CD8-positive, alpha-beta memory T cell (primary cell): ENCODE measurements around the gene PROM2. TPM values are rescaled to one million over a fixed set of nuclear protein-coding genes. Genes with fewer than 3 reads are reported as not detected.
"Not testable (repeated sequence)": the region's sequence is repeated elsewhere in the genome, so short reads cannot be mapped to it uniquely, and the experiment has no call there.

Source experiments
- CTCF ChIA-PET: fragments of 350-600 bp; sonication (Branson Sonifier 250); formaldehyde crosslinking; loops from one replicate; lab custom pipeline; 2021; ENCODE audit warnings: antibody characterized with exemption; lab: Charles Lee
- POLR2A ChIA-PET: fragments of 350-600 bp; sonication (Branson Sonifier 250); formaldehyde crosslinking; loops from one replicate; lab custom pipeline; 2021; ENCODE audit warnings: antibody characterized with exemption; lab: Charles Lee
- DNase-seq, 5 donors: peaks; one replicate each; pipeline versions ENCODE4 v3.0.0 to v3.0.0-alpha.2; 2020 to 2022; ENCODE audit warnings: mixed read lengths in 1 of 5
- H3K27ac ChIP-seq: one replicate; pipeline ENCODE4 v1.7.0; 2013; ENCODE audit warnings: low read depth, mild to moderate bottlenecking, low read length, moderate library complexity
- H3K27me3 ChIP-seq: 2 replicates; pipeline ENCODE4 v1.7.0; 2013; ENCODE audit warnings: low read length, mild to moderate bottlenecking; ENCODE audit not compliant: insufficient read depth, poor library complexity, severe bottlenecking
- H3K36me3 ChIP-seq: 2 replicates; pipeline ENCODE4 v1.7.0; 2013; ENCODE audit warnings: mild to moderate bottlenecking, low read length, moderate library complexity; ENCODE audit not compliant: insufficient read depth
- H3K4me1 ChIP-seq: 2 replicates; pipeline ENCODE4 v1.7.0; 2013; ENCODE audit warnings: mild to moderate bottlenecking, low read length, moderate library complexity; ENCODE audit not compliant: insufficient read depth
- H3K4me3 ChIP-seq: 2 replicates; pipeline ENCODE4 v1.7.0; 2013; ENCODE audit warnings: mild to moderate bottlenecking, low read length
- H3K9me3 ChIP-seq: 2 replicates; pipeline ENCODE4 v1.7.0; 2013; ENCODE audit warnings: mild to moderate bottlenecking, low read length
- H3K27ac Mint-ChIP-seq, 8 donors: one replicate each; pipeline ENCODE4 v1.8.0; 2020 to 2021; ENCODE audit warnings: mixed read lengths in 8 of 8, mild to moderate bottlenecking in 6 of 8, inconsistent platforms in 3 of 8, moderate library complexity in 3 of 8
- H3K27me3 Mint-ChIP-seq, 2 donors: one replicate each; pipeline ENCODE4 v1.8.0; 2020 to 2021; ENCODE audit warnings: mixed read lengths in 2 of 2, mild to moderate bottlenecking in 1 of 2, moderate library complexity in 1 of 2
- H3K36me3 Mint-ChIP-seq, 3 donors: one replicate each; pipeline ENCODE4 v1.8.0; 2020 to 2021; ENCODE audit warnings: mixed read lengths in 3 of 3, inconsistent platforms in 1 of 3, mild to moderate bottlenecking in 1 of 3
- H3K4me1 Mint-ChIP-seq, 3 donors: one replicate each; pipeline ENCODE4 v1.8.0; 2020 to 2021; ENCODE audit warnings: mixed read lengths in 3 of 3, inconsistent platforms in 1 of 3, mild to moderate bottlenecking in 1 of 3
- H3K4me3 Mint-ChIP-seq, 7 donors: one replicate each; pipeline ENCODE4 v1.8.0; 2020 to 2021; ENCODE audit warnings: mixed read lengths in 7 of 7, mild to moderate bottlenecking in 6 of 7, moderate library complexity in 4 of 7, inconsistent platforms in 2 of 7
- H3K9me3 Mint-ChIP-seq, 5 donors: one replicate each; pipeline ENCODE4 v1.8.0; 2020 to 2022; ENCODE audit warnings: mixed read lengths in 5 of 5, mild to moderate bottlenecking in 3 of 5, moderate library complexity in 2 of 5, inconsistent platforms in 1 of 5
- polyA plus RNA-seq: library from polyadenylated mRNA; unstranded; fragments of 300-500 nt; fragmentation: Illumina TruSeq; gene quantifications from one replicate; pipeline ENCODE4 v1.2.3, GENCODE V29; 2021
- total RNA-seq, 2 experiments: library from RNA; stranded (reverse); gene quantifications; one replicate each; pipeline ENCODE4 v1.2.3, GENCODE V29; 2021

Gene PROM2
- total and polyA plus RNA-seq, 3 experiments from 2014 or later: 0.18 to 0.46 TPM; not detected in 1

DNA sequence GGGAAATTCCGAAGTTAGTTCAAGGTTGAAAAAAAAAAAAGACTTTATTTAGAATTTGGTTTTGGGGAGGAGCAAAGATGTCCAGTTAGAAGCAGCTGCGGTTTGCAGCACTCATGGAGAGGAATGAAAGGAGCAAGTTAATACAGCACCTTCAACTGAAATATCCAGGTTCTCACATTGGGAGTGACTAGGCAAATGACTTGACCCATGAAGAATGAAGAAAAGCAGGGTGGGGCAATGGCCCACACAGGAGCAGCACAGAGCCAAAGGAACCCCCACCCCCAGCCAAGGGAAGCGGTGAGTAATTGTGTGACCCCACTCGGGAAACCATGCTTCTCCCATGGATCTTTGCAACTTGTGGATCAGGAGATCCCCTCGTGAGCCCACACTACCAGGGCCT, 34.2 kb upstream of the PROM2 start:
- H3K4me3 Mint-ChIP-seq: no peak overlapping the region
- no peak overlapping the region for H3K27ac Mint-ChIP-seq
- no peaks in the 10 kb centered on the region for H3K4me1 Mint-ChIP-seq
- H3K9me3 Mint-ChIP-seq: peaks cover 12 to 76% (median 66%) of the 10 kb centered on the region in 5 donors
- no peaks in the 10 kb centered on the region for H3K9me3 ChIP-seq
- POLR2A ChIA-PET: no interaction called here
- DNase-seq: no peak
- H3K4me1 ChIP-seq: no peaks in the 10 kb centered on the region
- no peaks in the 10 kb centered on the region for H3K36me3 ChIP-seq
- CTCF ChIA-PET: no interaction called here
- no peaks in the 10 kb centered on the region for H3K27me3 ChIP-seq
- peaks cover 3 to 5% of the 10 kb centered on the region in 2 donors for H3K27me3 Mint-ChIP-seq
- peaks cover 2 to 32% (median 4%) of the 10 kb centered on the region in 3 donors for H3K36me3 Mint-ChIP-seq
- H3K27ac ChIP-seq: no peak overlapping the region
- no peak overlapping the region for H3K4me3 ChIP-seq

GRCh38 chr2:95240556-95240955, 33.7 kb upstream of the PROM2 start:
- no peak overlapping the region for H3K27ac Mint-ChIP-seq
- H3K4me3 Mint-ChIP-seq: no peak overlapping the region
- peaks cover 2 to 32% (median 4%) of the 10 kb centered on the region in 3 donors for H3K36me3 Mint-ChIP-seq
- no peaks in the 10 kb centered on the region for H3K4me1 Mint-ChIP-seq
- POLR2A ChIA-PET: no interaction called here
- CTCF ChIA-PET: no interaction called here
- H3K27ac ChIP-seq: no peak overlapping the region
- no peaks in the 10 kb centered on the region for H3K27me3 ChIP-seq
- peaks cover 4 to 5% of the 10 kb centered on the region in 2 donors for H3K27me3 Mint-ChIP-seq
- no peaks in the 10 kb centered on the region for H3K4me1 ChIP-seq
- H3K4me3 ChIP-seq: no peak overlapping the region
- H3K9me3 Mint-ChIP-seq: peaks cover 12 to 75% (median 67%) of the 10 kb centered on the region in 5 donors
- no peaks in the 10 kb centered on the region for H3K9me3 ChIP-seq
- DNase-seq: no peak
- no peaks in the 10 kb centered on the region for H3K36me3 ChIP-seq

DNA sequence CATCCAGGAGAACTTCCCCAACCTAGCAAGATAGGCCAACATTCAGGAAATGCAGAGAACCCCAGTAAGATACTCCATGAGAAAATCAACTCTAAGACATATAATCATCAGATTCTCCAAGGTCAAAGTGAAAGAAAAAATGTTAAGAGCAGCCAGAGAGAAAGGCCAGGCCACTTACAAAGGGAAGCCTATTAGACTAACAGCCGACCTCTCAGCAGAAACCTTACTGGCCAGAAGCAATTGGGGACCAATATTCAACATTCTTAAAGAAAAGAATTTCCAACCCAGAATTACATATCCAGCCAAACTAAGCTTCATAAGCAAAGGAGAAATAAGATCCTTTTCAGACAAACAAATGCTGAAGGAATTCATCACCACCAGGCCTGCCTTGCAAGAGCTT, 32.2 kb upstream of the PROM2 start:
- H3K36me3 Mint-ChIP-seq: peaks cover 2 to 32% (median 4%) of the 10 kb centered on the region in 3 donors
- H3K9me3 ChIP-seq: not testable (repeated sequence)

DNA sequence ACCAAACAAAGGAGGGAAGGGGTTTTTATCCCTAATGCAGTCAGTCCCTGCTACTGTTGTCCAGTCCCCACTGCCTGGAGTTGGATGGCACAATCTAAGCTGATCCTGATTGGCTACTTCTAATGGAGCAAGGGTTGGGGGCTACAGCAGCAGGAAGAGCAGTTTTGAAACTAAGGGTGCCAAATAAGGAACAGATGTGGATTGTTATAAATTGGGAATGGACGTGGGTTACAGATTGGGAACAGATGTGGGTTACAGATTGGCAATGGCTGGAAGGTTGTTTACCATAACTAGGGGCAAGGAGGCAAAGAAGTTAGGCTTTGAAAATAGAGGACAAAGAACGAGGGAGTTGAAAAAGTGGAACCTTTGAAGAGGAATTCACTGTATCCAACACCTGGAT, 16.0 kb upstream of the PROM2 start:
- H3K4me3 ChIP-seq: no peak overlapping the region
- Mint-ChIP-seq H3K36me3 (peaks cover 0 to 15% (median 0%) of the 10 kb centered on the region in 3 donors), H3K4me1 (no peaks in the 10 kb centered on the region), H3K27ac (no peak overlapping the region), H3K4me3 (no peak overlapping the region), H3K27me3 (peaks cover 8 to 11% of the 10 kb centered on the region in 2 donors), H3K9me3 (peaks cover 6 to 62% (median 35%) of the 10 kb centered on the region in 5 donors)
- CTCF ChIA-PET: no interaction called here
- POLR2A ChIA-PET: no interaction called here
- no peak overlapping the region for H3K27ac ChIP-seq
- no peaks in the 10 kb centered on the region for H3K27me3 ChIP-seq
- H3K36me3 ChIP-seq: no peaks in the 10 kb centered on the region
- DNase-seq: no peak
- H3K9me3 ChIP-seq: no peaks in the 10 kb centered on the region
- H3K4me1 ChIP-seq: no peaks in the 10 kb centered on the region

More for the DNA sequence above, 32.2 kb upstream of the PROM2 start:
- H3K27ac ChIP-seq, H3K4me3 Mint-ChIP-seq, H3K27ac Mint-ChIP-seq, H3K4me3 ChIP-seq, H3K36me3 ChIP-seq, H3K4me1 Mint-ChIP-seq, POLR2A ChIA-PET, CTCF ChIA-PET, H3K27me3 Mint-ChIP-seq, DNase-seq, H3K27me3 ChIP-seq, H3K4me1 ChIP-seq: not testable (repeated sequence)
- H3K9me3 Mint-ChIP-seq: peaks cover 12 to 76% (median 66%) of the 10 kb centered on the region in 5 donors

DNA sequence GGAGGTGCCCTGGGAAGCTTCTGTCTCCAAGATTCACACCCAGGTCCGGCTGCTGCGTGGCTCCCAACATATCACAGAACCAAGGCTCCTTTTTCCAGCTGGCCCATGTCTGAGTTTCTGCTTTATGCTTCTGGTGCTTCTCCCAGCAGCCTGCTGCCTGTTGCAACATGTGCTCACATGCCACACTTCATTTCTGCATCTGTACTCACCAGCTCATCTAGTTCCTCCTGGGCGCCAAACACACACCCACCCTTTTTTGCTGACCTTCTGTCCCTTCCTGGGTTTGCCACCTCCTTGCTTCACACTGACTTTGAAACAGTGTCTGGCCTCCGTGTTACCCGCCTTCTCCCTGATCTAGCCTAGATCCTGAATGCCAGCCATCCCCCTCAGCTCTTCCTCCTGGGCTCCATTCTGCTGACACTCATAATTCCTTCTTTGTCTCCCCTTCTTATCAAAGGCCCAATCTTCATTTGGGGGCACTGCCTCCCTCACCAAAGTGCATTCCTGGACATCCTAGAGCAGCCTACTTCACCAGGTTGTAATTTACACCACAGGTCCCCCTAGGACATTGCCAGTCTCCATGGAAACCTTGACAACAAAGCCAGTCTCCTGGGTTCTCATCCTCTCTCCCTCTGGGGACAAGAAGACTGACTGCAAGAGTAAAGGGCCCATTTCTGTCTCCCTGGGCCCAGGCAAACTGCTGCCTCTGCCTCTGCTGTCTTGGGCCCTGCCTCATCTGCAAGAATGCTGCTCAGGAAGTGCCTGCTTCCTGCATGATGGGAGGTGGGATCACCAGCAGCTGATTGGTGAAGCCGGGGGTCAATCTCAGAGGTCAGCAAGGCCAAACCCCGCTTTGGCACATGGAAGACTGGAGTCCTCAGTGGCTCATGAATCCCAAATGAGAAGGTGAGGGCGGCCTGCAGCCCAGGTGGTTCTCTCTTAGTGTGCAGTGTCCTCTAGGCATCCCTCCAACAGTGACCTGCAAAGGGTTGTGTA, 13.9 kb upstream of the PROM2 start:
- H3K9me3 ChIP-seq: no peaks in the 10 kb centered on the region
- peaks cover 0 to 15% (median 0%) of the 10 kb centered on the region in 3 donors for H3K36me3 Mint-ChIP-seq
- H3K27me3 ChIP-seq: no peaks in the 10 kb centered on the region
- DNase-seq: no peak
- no peak overlapping the region for H3K27ac ChIP-seq
- peaks cover 8 to 11% of the 10 kb centered on the region in 2 donors for H3K27me3 Mint-ChIP-seq
- POLR2A ChIA-PET: no interaction called here
- no peaks in the 10 kb centered on the region for H3K4me1 Mint-ChIP-seq
- H3K9me3 Mint-ChIP-seq: peaks cover 6 to 44% (median 27%) of the 10 kb centered on the region in 5 donors
- H3K4me3 Mint-ChIP-seq: peak overlapping the region in 1 of 7 donors; percentile 61
- H3K36me3 ChIP-seq: no peaks in the 10 kb centered on the region
- H3K4me3 ChIP-seq: no peak overlapping the region
- CTCF ChIA-PET: no interaction called here
- no peak overlapping the region for H3K27ac Mint-ChIP-seq
- H3K4me1 ChIP-seq: no peaks in the 10 kb centered on the region

GRCh38 chr2:95261602-95262001, 12.6 kb upstream of the PROM2 start:
- Mint-ChIP-seq H3K27me3 (peaks cover 11% of the 10 kb centered on the region in 2 donors), H3K4me1 (no peaks in the 10 kb centered on the region), H3K9me3 (peaks cover 2 to 35% (median 23%) of the 10 kb centered on the region in 5 donors), H3K27ac (no peak overlapping the region), H3K4me3 (no peak overlapping the region), H3K36me3 (peaks cover 0 to 15% (median 0%) of the 10 kb centered on the region in 3 donors)
- H3K4me3 ChIP-seq: no peak overlapping the region
- H3K27ac ChIP-seq: no peak overlapping the region
- no peaks in the 10 kb centered on the region for H3K36me3 ChIP-seq
- CTCF ChIA-PET: no interaction called here
- POLR2A ChIA-PET: no interaction called here
- no peaks in the 10 kb centered on the region for H3K4me1 ChIP-seq
- no peak for DNase-seq
- no peaks in the 10 kb centered on the region for H3K9me3 ChIP-seq
- H3K27me3 ChIP-seq: no peaks in the 10 kb centered on the region

DNA sequence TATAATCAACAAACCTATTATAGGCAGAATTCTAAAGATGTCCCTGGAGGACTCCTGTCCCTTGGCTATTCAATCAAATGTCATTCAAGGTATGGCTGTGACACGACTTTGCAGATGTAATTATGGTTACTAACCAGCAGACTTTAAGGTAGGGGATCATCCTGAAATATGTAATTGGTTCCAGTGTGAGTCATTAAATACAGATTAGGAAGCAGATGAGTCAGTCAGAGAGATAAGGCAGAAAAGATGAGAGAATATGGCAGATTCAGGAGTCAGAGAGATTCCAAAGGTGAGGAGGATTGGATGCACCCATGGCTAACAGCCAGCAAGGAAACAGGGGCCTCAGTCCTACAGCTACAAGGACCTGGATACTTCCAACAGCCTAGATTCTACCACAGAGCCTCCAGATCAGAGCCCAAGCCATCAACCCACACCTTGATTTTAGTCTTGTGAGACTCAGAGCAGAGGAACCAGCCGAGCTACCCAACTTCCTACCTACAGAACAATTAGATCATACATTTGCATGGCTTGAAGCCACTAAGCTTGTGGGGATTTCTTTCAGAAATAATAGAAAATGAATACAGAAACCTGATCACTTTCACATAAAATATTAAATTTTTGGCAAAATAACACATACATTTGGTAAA, 11.2 kb upstream of the PROM2 start:
- Mint-ChIP-seq H3K27me3 (peaks cover 11% of the 10 kb centered on the region in 2 donors), H3K4me3 (no peak overlapping the region), H3K27ac (peak overlapping the region in 1 of 8 donors; percentile 8), H3K4me1 (no peaks in the 10 kb centered on the region), H3K36me3 (peaks cover 0 to 15% (median 0%) of the 10 kb centered on the region in 3 donors), H3K9me3 (peaks cover 0 to 27% (median 18%) of the 10 kb centered on the region in 5 donors)
- no peak overlapping the region for H3K27ac ChIP-seq
- no peak for DNase-seq
- H3K27me3 ChIP-seq: no peaks in the 10 kb centered on the region
- H3K4me1 ChIP-seq: no peaks in the 10 kb centered on the region
- H3K36me3 ChIP-seq: no peaks in the 10 kb centered on the region
- H3K4me3 ChIP-seq: no peak overlapping the region
- POLR2A ChIA-PET: no interaction called here
- CTCF ChIA-PET: no interaction called here
- H3K9me3 ChIP-seq: no peaks in the 10 kb centered on the region

DNA sequence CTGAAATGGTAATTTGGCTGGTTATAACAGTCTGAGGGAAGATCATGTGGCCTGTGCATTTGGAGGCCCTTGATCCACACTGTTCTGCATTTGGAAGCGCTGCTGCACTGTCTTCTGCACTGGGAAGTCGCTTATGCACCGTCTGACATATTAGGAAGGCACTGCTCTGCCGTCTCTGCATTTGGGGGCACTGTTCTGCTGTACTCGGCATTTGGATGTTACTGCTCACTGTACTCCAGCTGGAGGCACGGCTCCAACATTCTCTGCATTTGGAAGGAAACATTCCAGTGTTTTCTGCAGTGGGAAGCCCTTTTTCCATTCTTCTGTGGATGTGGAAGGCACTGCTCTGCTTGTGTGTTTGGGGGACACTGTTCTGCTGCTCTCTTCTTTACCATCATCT, 9.6 kb upstream of the PROM2 start:
- peak overlapping the region in 1 of 8 donors; percentile 13 for H3K27ac Mint-ChIP-seq
- POLR2A ChIA-PET: no interaction called here
- H3K27me3 Mint-ChIP-seq: peaks cover 7 to 9% of the 10 kb centered on the region in 2 donors
- H3K4me3 Mint-ChIP-seq: no peak overlapping the region
- H3K4me1 Mint-ChIP-seq: no peaks in the 10 kb centered on the region
- no peak for DNase-seq
- no peaks in the 10 kb centered on the region for H3K36me3 ChIP-seq
- H3K9me3 Mint-ChIP-seq: peaks cover 0 to 11% (median 7%) of the 10 kb centered on the region in 5 donors
- H3K27ac ChIP-seq: no peak overlapping the region
- H3K27me3 ChIP-seq: no peaks in the 10 kb centered on the region
- no peak overlapping the region for H3K4me3 ChIP-seq
- CTCF ChIA-PET: no interaction called here
- H3K9me3 ChIP-seq: no peaks in the 10 kb centered on the region
- H3K36me3 Mint-ChIP-seq: peaks cover 0 to 7% (median 0%) of the 10 kb centered on the region in 3 donors
- no peaks in the 10 kb centered on the region for H3K4me1 ChIP-seq
